ENCODE data around the gene SHC2.
"Not testable (repeated sequence)": the region's sequence is repeated elsewhere in the genome, so short reads cannot be mapped to it uniquely, and the experiment has no call there.

The SHC2 gene

DNA sequence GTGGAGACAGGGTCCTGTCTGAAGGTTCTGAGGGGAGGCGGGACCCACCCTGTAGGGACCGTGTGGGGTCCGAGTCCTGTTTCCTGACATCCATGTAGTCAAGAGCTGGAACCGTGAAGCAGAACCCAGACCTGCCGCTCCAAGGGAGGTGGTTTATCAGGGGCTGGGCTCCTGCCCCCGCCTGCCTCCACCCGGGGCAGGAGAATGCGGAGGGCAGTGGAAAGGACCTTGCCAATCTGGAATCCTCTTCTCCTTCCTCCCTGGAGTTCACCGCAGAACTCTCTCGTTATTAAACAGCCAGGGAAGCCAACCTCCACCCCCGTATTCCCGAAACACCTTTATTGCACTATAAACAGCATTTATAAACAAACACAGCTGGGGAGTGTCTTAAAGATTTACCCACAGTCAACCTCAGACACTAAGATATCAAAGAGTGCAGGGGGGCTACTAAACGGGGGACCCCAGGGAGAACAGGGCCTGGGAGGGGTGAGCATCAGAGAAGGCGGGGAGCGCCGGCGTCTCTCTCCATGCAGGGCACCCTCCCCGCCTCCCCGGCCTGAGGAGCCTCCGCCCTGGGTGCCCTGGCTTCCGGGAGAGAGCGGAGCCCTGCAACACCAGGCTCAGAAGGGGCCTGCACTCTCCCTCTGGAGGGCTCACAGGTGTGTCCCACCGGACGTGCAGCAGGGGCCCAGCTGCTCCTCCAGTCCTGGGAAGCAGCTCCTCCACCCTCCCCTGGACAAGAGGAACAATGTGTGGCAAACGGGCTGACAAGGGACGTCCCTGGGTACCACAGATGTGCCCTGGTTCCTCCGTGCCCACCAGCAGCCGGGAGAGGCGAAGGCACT is 55.5 kb downstream of the SHC2 start:
- no peak for DNase-seq

DNA sequence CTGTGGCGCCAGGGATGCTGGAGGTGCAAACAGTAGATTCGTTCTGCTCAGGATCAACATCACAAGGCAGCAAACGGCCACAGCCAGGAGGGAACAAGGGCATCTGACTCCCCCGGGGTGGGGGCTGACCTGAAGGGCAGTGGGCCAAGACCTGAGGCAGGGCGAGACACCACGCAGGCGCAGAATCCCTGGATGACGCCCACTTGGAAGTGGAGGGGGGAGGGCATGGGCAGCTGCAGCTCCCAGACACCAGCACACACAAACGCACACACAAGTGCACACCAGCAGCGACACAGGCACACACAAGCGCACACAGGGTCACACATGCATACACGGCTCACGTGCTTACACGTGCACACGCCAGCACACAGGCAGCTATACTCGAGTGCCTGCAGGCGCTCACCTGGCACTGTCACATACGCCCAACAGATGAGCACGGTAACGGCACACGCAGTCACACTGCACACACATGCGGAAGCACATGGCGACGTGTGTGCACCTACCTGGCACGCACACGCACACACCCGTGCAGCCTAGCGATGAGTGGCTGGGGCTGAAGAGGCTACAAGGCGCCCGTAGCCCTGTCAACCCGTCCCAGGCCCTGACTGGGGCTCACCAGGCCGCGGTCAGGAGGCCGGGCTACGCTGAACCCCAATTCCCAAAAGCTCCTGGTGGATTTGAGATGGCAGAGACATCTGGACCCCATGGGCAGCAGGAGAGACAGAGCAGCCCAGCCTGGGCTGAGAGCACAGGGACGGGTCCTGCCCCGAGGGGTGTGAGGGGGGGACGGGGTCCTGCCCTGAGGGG is 57.4 kb downstream of the SHC2 start:
- DNase-seq: no peak

DNA sequence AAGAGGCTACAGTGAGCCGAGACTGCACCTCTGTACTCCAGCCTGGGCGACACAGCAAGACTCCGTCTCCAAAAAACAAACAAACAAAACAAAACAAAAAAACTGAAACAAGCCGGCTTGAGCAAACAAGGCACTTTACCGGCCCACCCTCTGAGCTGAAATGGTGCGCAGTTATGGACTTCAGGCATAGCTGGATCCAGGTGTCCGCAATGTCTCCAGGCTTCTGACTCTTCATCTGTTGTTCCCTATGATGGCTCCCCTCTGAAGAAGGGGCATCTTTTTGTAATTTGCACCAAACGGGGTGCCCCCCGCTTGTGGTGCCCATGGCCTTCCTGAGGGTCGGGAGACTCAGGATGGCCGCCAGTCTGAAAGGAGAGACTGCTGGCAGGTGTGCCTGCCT is 58.0 kb downstream of the SHC2 start:
- DNase-seq: no peak

- DNase-seq: no peak
Observed at GRCh38 chr19:401866-402511, 58.8 kb downstream of the SHC2 start.

GRCh38 chr19:400976-401865 is 59.6 kb downstream of the SHC2 start:
- no peak for DNase-seq

- no peak for DNase-seq
Observed at GRCh38 chr19:399370-399769, 61.5 kb downstream of the SHC2 start.

DNA sequence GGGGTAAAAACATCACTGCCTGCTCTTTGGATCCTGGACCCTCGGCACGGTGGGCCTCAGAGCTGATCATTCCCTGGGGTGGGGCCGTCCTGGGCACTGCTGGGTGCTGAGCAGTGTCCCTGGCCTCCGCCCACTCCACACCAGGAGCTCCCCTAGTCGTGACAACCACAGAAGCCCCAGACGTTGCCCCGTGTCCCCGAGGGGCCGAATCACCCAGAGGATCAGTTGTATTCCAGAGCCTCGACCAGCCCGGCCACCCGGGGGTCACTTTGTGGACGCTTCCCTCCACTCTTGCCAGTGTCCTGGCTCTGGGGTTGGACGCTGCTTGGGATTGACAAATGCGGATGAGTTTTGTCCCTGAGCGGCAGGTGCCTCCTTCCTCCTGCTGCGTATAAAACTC is 62.1 kb downstream of the SHC2 start:
- no peak for DNase-seq

DNA sequence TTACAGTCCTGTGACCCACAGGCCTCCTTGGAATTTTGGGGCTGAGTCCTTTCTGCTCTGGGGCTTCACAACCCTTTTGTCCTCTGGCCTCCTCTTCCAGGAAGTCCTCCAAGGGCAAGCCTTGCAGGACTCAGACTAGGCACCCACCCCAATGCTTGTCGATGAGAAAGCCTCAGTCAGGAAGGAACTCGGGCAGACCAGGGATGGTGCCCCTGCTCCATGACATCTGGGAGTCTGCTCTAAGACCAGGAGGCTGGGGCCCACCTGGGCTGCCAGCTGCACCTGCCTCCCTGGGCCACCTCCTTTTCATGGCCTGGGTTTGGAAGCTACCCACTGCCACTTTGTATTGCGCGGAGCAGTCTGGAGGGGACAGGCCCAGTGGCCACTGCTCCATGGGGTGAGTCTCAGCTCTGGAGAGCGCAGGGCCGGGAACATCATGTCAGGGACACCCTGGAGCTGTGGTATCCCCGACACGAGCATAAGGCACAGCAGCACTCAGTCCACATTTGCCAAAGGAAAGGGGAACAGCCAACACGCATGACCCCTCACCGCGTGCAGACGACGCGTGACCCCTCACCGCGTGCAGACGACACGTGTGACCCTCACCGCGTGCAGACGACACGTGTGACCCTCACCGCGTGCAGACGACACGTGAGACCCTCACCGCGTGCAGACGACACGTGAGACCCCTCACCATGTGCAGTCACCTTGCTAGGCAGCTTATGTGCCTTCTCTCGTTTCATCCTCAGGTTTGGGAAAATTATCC is 62.7 kb downstream of the SHC2 start:
- DNase-seq: no peak

- no peak for DNase-seq
Observed at GRCh38 chr19:397321-397720, 63.5 kb downstream of the SHC2 start.

DNA sequence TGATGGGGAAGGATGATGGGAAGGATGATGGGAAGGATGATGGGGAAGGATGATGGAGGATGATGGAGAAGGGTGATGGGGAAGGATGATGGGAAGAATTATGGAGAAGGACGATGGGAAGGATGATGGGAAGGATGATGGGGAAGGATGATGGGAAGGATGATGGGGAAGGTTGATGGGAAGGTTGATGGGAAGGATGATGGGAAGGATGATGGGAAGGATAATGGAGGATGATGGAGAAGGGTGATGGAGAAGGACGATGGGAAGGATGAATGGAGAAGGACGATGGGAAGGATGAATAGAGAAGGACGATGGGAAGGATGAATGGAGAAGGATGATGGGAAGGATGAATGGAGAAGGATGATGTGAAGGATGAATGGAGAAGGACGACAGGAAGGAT is 65.4 kb downstream of the SHC2 start:
- DNase-seq: no peak

GRCh38 chr19:394857-395256 is 66.0 kb downstream of the SHC2 start:
- not testable (repeated sequence) for DNase-seq

GRCh38 chr19:393560-393959 is 67.3 kb downstream of the SHC2 start:
- DNase-seq: not testable (repeated sequence)

GRCh38 chr19:392375-392970 is 68.4 kb downstream of the SHC2 start:
- no peak for DNase-seq

DNA sequence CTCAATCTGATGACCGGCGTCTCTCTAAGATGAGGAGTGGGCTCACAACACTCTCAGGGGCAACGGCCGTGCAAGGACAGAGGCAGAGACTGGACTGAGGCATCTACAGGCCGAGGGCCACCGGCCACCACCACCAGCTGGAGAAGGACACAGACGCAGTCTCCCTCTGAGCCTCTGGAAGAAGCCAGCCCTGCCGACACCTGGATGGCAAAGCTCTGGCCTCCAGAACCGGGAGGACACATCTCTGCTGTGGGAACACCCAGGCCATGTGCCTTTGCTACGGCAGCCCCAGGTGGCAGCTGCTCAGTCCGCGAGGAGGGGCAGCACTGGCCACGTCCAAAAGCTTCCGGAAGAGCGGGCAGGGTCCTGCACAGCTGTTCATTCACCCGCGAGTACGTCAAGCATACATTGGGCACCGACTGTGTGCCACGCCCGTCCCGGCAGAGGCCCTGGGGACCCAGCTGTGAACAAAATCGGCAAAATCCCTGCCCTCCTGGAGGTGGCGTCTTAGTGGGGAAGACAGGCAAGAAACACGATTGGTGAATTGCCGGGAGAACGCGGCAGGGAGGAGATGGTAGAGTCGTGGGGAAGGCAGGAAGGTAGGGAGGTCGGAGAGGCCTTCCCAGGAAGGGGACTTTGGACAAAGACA is 69.0 kb downstream of the SHC2 start:
- DNase-seq: no peak

DNA sequence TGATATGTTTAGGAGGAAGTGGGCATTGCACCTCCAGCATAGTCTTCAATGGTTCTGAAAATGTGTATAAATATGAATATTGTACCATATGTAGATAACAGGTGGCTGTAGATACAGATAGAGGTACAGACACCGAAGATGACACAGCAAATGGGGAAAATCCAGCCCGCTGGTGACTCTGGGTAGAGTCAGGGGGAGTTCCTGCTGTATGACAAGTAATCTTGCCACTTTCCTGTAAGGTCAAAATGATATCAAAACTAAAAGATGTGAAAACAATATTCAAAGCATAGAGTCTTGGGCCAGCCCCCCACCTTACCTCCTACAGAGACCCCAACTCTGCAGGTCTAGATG is 69.7 kb downstream of the SHC2 start:
- DNase-seq: no peak

DNA sequence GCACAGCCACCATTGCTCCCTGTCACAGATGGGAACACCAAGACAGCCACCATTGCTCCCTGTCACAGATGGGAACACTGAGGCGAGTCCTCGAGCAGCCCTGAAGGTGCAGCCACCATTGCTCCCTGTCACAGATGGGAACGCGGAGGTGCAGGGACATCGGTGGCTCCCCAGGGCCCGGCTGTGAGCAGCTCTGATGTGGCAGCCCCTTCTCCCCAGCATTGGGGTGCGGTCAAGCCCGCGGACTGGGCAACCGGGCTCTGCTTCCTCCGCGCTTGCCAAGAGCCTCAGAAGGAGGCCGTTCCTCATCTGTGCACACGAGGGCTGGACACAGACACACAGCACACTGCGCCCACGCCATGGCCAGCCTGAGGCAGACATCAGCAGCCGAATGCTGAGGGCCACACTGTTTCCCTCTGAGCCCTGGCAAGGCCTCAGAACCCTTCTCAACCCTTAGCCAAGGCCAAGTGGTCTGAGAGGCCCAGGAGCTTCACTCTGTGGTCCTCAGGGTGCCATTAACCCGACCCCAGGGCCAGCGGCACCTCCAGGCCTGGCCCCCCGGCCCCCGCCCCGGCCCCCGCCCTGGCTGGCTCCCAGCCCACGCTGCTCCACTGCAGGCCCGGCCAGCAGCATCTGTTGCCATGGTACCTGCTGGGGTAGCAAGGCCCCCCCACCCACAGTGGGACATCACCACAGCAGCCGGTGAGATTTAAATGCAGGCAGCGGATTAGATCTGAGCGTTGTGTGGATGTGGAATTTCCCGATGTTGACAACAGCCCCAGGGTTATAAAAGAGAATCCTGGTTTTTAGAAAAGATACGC is 70.2 kb downstream of the SHC2 start:
- no peak for DNase-seq

GRCh38 chr19:389935-390289 is 70.9 kb downstream of the SHC2 start:
- DNase-seq: no peak

- DNase-seq: no peak
Observed at GRCh38 chr19:389255-389934, 71.4 kb downstream of the SHC2 start.

DNA sequence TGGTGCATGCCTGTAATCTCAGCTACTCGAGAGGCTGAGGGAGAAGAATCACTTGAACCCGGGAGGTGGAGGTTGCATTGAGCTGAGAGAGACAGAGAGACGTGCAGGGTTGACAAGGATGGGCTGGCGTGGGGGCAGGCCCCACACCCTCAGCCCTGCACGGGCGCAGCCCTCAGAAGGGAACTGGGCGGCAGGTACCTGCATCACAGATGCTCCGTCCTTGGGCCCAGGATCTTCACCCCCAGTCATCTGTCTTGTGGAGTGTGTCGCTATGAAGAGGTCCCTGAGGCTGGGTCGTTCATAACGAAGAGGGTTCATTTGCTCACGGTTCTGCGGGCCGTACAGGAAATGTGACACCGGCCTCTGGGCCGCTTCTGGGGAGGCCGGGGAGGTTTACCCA is 72.1 kb downstream of the SHC2 start:
- no peak for DNase-seq

DNA sequence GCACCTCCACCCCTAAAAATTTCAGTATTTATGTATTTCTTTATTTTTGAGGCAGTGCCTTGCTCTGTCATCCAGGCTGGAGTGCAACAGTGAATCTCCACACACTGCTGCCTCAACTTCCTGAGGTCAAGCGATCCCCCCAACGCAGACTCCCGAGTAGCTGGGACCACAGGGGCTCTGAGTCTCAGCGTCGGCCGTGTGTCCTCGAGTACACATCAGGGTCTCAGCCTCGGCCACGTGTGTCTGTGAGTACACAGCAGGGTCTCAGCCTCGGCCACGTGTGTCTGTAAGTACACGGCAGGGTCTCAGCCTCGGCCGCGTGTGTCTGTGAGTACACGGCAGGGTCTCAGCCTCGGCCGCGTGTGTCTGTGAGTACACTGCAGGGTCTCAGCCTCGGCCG is 73.1 kb downstream of the SHC2 start:
- DNase-seq: no peak
